T-helper 17 cell (primary cell): ENCODE measurements around the gene TACSTD2. TPM values are rescaled to one million over a fixed set of nuclear protein-coding genes. Genes with fewer than 3 reads are reported as not detected.
"Not testable (repeated sequence)": the region's sequence is repeated elsewhere in the genome, so short reads cannot be mapped to it uniquely, and the experiment has no call there.

ENCODE experiments used
- ATAC-seq: fragments of 150-1000 bp; cut with Tn5 transposase; 2 replicates; pipeline ENCODE4 v1.10.0; 2021; ENCODE audit warnings: mild to moderate bottlenecking, moderate library complexity
- DNase-seq, 3 donors: peaks; one replicate each; pipeline versions ENCODE4 v3.0.0 to v3.0.0-alpha.2; 2020 to 2021
- H3K9me3 ChIP-seq: one replicate; pipeline ENCODE4 v1.7.0; 2013; ENCODE audit warnings: low read length, mild to moderate bottlenecking; ENCODE audit not compliant: control insufficient read depth, poor library complexity, severe bottlenecking
- H3K27ac Mint-ChIP-seq: one replicate; pipeline ENCODE4 v1.8.0; 2022; ENCODE audit warnings: mild to moderate bottlenecking, moderate library complexity, mixed read lengths
- H3K27me3 Mint-ChIP-seq: one replicate; pipeline ENCODE4 v1.8.0; 2022; ENCODE audit warnings: mixed read lengths
- H3K36me3 Mint-ChIP-seq: one replicate; pipeline ENCODE4 v1.8.0; 2022; ENCODE audit warnings: low read depth, mixed read lengths
- H3K4me1 Mint-ChIP-seq: one replicate; pipeline ENCODE4 v1.8.0; 2022; ENCODE audit warnings: mild to moderate bottlenecking, mixed read lengths
- H3K4me3 Mint-ChIP-seq: one replicate; pipeline ENCODE4 v1.8.0; 2022; ENCODE audit warnings: mild to moderate bottlenecking, moderate library complexity, mixed read lengths
- total RNA-seq, 4 donors: library from RNA in 2 of 4; stranded (reverse) in 2 of 4; gene quantifications; one replicate each; pipeline ENCODE4 v1.2.3 and lab custom pipeline; 2022 to 2026

The TACSTD2 gene
- total RNA-seq, 2 donors from 2014 or later = 0.23 TPM; not detected in 1

DNA sequence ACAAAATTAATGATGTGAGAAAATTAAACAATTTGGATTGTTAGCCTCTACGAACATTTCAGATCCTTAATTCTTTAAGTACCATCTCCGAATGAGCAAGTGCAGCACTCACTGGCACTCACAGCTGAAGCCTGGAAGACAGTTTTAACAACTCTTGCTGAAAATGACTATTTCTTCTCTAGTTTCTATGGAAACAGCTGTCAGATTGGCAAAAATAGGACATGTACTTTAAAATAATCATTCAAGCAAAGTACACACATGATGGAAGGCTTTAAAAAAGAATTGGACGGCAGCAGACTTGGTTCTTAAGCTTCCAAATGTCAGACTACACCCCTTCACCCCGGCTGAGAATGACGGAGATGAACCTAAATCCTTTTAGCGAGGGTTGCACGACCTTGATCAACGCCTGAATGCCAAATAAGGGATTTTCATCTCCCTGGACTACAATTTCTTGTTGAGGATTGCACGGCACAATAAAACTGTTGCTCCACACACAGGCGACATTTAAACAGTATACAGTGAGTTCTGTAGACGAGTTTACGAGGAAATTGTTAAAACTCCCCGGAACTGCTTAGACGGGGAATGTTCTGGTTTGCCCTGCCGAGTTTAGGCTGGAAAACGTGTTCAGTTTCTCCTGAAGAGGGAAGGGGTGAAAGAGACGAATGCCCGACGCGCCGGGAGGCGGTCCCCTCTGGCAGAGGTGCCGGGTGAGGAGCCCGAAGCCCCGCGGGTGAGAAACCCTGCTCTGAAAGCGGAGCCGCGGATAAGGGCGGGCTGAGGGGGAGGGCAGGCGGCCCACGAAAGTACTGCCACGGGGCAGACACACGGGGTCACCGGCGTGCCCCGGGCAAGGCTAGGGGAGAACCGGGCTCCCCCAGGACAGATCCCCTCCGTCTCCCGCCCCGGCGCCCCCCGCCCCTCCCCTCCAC is 31.2 kb downstream of the TACSTD2 start:
- peaks cover 19% of the 10 kb centered on the region for H3K4me1 Mint-ChIP-seq
- H3K36me3 Mint-ChIP-seq = no peaks in the 10 kb centered on the region
- peak overlapping the region; percentile 93 for H3K27ac Mint-ChIP-seq
- peak; percentile 69 for ATAC-seq
- H3K9me3 ChIP-seq = no peaks in the 10 kb centered on the region
- peak overlapping the region; percentile 96 for H3K4me3 Mint-ChIP-seq
- DNase-seq = peak; percentile 55 to 70 (median 69)
- peaks cover 17% of the 10 kb centered on the region for H3K27me3 Mint-ChIP-seq

DNA sequence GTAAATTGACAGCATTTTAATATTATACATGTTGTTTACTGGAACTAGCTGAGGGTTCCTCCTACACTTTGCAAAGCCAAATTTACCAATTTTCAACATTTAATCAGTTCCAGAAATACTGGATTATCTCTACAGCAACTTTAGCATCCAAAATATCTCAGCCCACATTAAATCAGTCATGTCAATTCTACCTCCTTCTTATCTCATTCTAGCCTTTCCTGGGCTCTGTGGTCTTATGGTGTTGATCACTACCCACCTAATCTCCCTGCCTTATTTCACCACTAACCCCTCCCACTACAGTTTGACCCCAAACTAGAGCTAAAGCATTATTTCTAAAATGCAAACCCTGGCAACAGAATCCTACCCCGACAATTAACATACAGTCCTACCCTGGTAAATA is 33.8 kb downstream of the TACSTD2 start:
- Mint-ChIP-seq H3K27ac (no peak overlapping the region), H3K4me1 (peaks cover 19% of the 10 kb centered on the region), H3K4me3 (no peak overlapping the region), H3K27me3 (no peaks in the 10 kb centered on the region), H3K36me3 (no peaks in the 10 kb centered on the region)
- ATAC-seq (no peak), DNase-seq (no peak)
- H3K9me3 ChIP-seq = no peaks in the 10 kb centered on the region

DNA sequence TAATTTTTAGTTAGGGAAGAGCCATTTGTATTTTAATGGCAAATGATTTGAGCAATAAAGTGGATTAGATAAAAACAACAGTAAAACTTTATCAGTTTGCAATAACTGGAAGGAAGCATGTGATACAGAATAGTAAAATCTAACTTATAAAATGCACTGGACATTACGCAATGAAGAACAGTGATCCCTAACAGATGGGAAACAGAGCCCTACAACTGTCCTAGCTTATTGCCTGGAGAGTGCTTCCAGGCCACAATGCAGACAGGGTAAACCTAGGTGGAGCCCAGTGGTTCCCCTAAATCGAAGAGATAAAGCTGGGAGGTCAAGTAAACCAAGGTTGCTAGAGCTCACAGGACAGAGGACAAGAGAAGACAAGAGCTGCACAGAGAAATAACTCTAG is 37.5 kb downstream of the TACSTD2 start:
- Mint-ChIP-seq H3K27ac (no peak overlapping the region), H3K4me1 (peaks cover 7% of the 10 kb centered on the region), H3K27me3 (no peaks in the 10 kb centered on the region), H3K4me3 (no peak overlapping the region), H3K36me3 (no peaks in the 10 kb centered on the region)
- DNase-seq (no peak), ATAC-seq (no peak)
- no peaks in the 10 kb centered on the region for H3K9me3 ChIP-seq

DNA sequence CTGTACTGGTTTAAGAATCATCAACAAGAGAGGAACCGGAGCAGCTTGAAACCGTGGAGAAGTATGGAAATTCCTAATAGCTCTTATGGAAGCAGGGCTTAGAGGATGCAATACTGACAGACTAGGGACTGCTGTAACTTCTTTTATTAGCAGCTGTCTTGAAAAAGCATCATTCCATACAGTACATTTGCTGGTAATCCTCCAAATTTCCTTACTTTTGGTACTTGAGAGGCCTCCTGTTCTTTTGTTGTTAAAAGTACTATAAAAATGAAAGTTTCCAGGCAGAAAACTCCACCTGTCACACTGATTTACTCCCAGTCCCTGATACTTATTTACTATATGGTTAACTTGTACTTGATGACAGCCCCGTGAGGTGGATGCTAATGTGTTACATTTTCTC is 38.2 kb downstream of the TACSTD2 start:
- H3K9me3 ChIP-seq = no peaks in the 10 kb centered on the region
- no peak overlapping the region for H3K27ac Mint-ChIP-seq
- DNase-seq (no peak), ATAC-seq (no peak)
- no peak overlapping the region for H3K4me3 Mint-ChIP-seq
- peaks cover 7% of the 10 kb centered on the region for H3K4me1 Mint-ChIP-seq
- H3K36me3 Mint-ChIP-seq = no peaks in the 10 kb centered on the region
- no peaks in the 10 kb centered on the region for H3K27me3 Mint-ChIP-seq

DNA sequence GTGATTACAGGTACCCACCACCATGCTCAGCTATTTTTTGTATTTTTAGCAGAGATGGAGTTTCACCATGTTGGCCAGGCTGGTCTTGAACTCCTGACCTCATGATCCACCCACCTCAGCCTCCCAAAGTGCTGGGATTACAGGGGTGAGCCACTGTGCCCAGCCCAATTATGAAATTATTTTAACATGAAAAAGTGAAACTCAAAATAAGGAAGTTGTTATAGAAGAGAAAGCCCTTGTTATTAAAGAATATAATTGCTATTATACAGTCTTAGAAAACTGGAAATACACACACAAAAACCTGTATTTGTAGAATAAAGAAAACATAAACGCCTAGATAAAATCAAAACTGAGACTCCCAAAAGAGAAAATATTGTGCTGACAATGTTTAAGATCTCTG is 45.2 kb downstream of the TACSTD2 start:
- H3K4me3 Mint-ChIP-seq, H3K4me1 Mint-ChIP-seq, ATAC-seq, DNase-seq, H3K9me3 ChIP-seq, H3K27ac Mint-ChIP-seq, H3K27me3 Mint-ChIP-seq, H3K36me3 Mint-ChIP-seq: not testable (repeated sequence)

DNA sequence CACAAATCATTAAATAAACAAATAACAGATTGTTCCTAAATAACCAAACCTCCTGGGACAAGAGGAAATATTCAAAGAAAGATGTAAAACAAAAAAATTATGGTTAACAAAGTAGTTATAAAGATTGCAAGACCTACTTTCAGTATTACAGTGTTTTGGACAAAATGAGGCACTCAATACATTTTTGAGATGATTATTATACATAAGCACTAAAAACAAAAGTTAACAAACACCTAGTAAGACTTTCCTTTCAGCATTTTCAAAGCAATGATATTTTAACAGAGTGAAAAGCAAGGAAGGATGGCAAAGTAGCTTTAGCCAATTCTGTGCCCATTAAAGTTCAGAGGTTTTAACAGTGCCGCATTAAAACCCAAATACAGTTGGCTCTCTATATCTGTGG is 47.8 kb downstream of the TACSTD2 start:
- Mint-ChIP-seq H3K4me3 (no peak overlapping the region), H3K4me1 (no peaks in the 10 kb centered on the region), H3K27ac (no peak overlapping the region), H3K36me3 (peaks cover 4% of the 10 kb centered on the region), H3K27me3 (no peaks in the 10 kb centered on the region)
- DNase-seq (no peak), ATAC-seq (no peak)
- H3K9me3 ChIP-seq = no peaks in the 10 kb centered on the region

DNA sequence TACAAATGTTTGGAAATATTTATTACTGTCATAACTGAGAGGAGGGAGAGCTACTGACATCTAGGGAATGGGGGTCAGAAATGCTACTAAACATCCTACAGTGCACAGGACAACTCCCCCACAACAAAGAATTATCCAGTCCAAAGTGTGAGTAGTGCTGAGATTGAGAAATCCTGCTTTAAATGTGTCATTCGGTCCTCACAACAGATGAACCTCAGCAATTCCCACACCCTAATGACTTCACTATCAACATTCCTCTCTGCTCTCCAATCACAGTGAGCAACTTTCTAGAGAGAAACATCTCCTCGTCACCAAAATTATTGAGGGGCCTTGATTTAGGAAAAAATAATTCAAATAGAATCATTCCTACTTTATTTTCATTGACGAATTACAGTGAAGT is 48.5 kb downstream of the TACSTD2 start:
- no peak for ATAC-seq
- Mint-ChIP-seq H3K27ac (no peak overlapping the region), H3K36me3 (peaks cover 4% of the 10 kb centered on the region), H3K4me1 (no peaks in the 10 kb centered on the region), H3K27me3 (no peaks in the 10 kb centered on the region), H3K4me3 (no peak overlapping the region)
- no peak for DNase-seq
- no peaks in the 10 kb centered on the region for H3K9me3 ChIP-seq

Other genes with a start within 250 kb of the TACSTD2 start
- 10 to 100 TPM; 27.1 to 29.8 TPM for gene OMA1, start 30.5 kb downstream of the TACSTD2 start, total RNA-seq
- 10 to 100 TPM; 54.1 to 63.7 TPM for gene MYSM1, start 122.8 kb upstream of the TACSTD2 start, total RNA-seq
- 1,000 to 10,000 TPM; 1,878 to 2,007 TPM for gene JUN, start 206.8 kb upstream of the TACSTD2 start, total RNA-seq